OCI-LY1 (cell line): Measurements from ENCODE around the gene RPAIN.

ENCODE experiments used
- H2AFZ ChIP-seq: fragments of 200-600 bp; sonication (generic), shearing (Covaris generic); 2 replicates; pipeline ENCODE4 v1.6.0; 2014; ENCODE audit warnings: antibody characterized with exemption, mild to moderate bottlenecking, low read length
- H3F3A ChIP-seq: fragments of 200-600 bp; sonication (generic), shearing (Covaris generic); 2 replicates; pipeline ENCODE4 v1.6.0; 2014; ENCODE audit warnings: mild to moderate bottlenecking, antibody characterized with exemption, low read length, moderate library complexity; ENCODE audit not compliant: insufficient read depth
- H3K27ac ChIP-seq: fragments of 200-600 bp; sonication (generic); 2 replicates; pipeline ENCODE4 v1.5.1; 2014; ENCODE audit warnings: low read length, mixed run types, mild to moderate bottlenecking, low read depth; ENCODE audit not compliant: poor library complexity, severe bottlenecking
- H3K27me3 ChIP-seq: fragments of 200-600 bp; sonication (generic); 2 replicates; pipeline ENCODE4 v1.6.0; 2014; ENCODE audit warnings: antibody characterized with exemption, mild to moderate bottlenecking, low read length, moderate library complexity; ENCODE audit not compliant: insufficient read depth
- H3K36me3 ChIP-seq: fragments of 200-600 bp; sonication (generic); 2 replicates; pipeline ENCODE4 v1.6.1; 2014; ENCODE audit warnings: mild to moderate bottlenecking, antibody characterized with exemption, low read length, moderate library complexity, mixed read lengths; ENCODE audit not compliant: insufficient read depth
- H3K4me1 ChIP-seq: fragments of 200-600 bp; sonication (generic); 2 replicates; pipeline ENCODE4 v1.5.1; 2014; ENCODE audit warnings: mild to moderate bottlenecking, low read length, moderate library complexity; ENCODE audit not compliant: insufficient read depth, severe bottlenecking
- H3K4me2 ChIP-seq: fragments of 200-600 bp; sonication (generic), shearing (Covaris generic); 2 replicates; pipeline ENCODE4 v1.6.1; 2014; ENCODE audit warnings: low read length
- H3K4me3 ChIP-seq: fragments of 200-600 bp; sonication (generic); 2 replicates; pipeline ENCODE4 v1.5.1; 2014; ENCODE audit warnings: low read length, low read depth, mild to moderate bottlenecking, mixed read lengths; ENCODE audit not compliant: poor library complexity, severe bottlenecking
- H3K79me2 ChIP-seq: fragments of 200-600 bp; shearing (Covaris generic); 2 replicates; pipeline ENCODE4 v1.6.1; 2016; ENCODE audit warnings: mixed run types, low read length, mixed read lengths; ENCODE audit not compliant: insufficient read depth
- H3K9ac ChIP-seq: fragments of 200-600 bp; sonication (generic), shearing (Covaris generic); 2 replicates; pipeline ENCODE4 v1.6.1; 2014; ENCODE audit warnings: mild to moderate bottlenecking, low read length, mixed read lengths
- H3K9me2 ChIP-seq: fragments of 200-600 bp; sonication (generic), shearing (Covaris generic); 2 replicates; pipeline ENCODE4 v1.6.1; 2014; ENCODE audit warnings: low read depth, mild to moderate bottlenecking, low read length, mixed read lengths
- H3K9me3 ChIP-seq: fragments of 200-600 bp; shearing (Covaris generic); 2 replicates; pipeline ENCODE4 v1.6.1; 2014; ENCODE audit warnings: low read length, mixed read lengths
- H4K20me1 ChIP-seq: fragments of 200-600 bp; sonication (generic), shearing (Covaris generic); 2 replicates; pipeline ENCODE4 v1.6.0; 2016; ENCODE audit warnings: mild to moderate bottlenecking, low read length; ENCODE audit not compliant: insufficient read depth
- CTCF ChIP-seq: fragments of 200-600 bp; sonication (generic), shearing (Covaris generic); IDR thresholded peaks from 2 replicates; pipeline ENCODE4 v1.5.1; 2017; ENCODE audit warnings: mild to moderate bottlenecking, antibody characterized with exemption, low read length, moderate library complexity, mixed read lengths
- EZH2 ChIP-seq: fragments of 200-600 bp; sonication (generic), shearing (Covaris generic); IDR thresholded peaks from 2 replicates; pipeline ENCODE4 v1.8.0; 2017; ENCODE audit warnings: borderline replicate concordance, mixed run types, mild to moderate bottlenecking, antibody characterized with exemption, low read length, moderate library complexity, mixed read lengths

Gene RPAIN

DNA sequence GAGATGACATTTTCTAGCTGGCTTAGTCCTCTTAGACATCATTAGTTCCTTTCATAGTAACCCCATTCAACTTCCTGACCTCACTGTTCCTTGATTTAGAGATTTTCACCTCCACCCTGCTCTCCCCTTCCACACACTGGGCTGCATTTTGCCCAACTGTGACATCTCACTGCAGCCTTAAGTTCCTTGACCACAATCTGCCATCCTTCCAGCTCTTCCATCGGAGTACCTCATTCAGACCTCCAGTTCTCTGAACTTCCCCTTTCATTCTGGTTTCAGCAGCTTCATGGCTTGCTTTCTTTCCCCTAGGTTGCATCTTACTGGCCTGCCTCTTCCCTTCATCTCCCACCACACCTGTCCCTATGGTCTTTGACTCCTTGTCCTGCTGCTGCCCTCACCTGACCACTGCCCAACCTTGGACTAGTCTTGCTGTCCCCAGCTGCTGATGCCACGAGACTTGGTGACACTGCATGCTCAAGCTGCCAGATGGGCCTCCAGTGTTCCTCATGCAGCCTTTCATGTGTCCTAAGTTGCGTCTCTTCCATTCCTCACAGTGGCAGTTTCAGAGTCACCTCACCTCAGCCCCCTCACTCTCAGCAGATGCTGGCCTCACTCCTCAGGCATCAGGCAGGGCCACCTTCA, 41.3 kb upstream of the RPAIN start:
- Histone ChIP-seq H3K36me3 (peaks cover 82% of the 10 kb centered on the region), H3K27me3 (no peaks in the 10 kb centered on the region), H3K9me3 (no peaks in the 10 kb centered on the region), H3K9ac (no peak overlapping the region), H4K20me1 (no peaks in the 10 kb centered on the region), H3K27ac (no peak overlapping the region), H3K4me3 (no peak overlapping the region), H3K4me1 (no peaks in the 10 kb centered on the region), H3K79me2 (no peaks in the 10 kb centered on the region), H3K9me2 (no peaks in the 10 kb centered on the region), H3K4me2 (no peak overlapping the region), H2AFZ (no peak overlapping the region), H3F3A (no peaks in the 10 kb centered on the region; the same call in 1 of the 2 replicates)
- TF ChIP-seq CTCF, result no peak
- no peak for TF ChIP-seq EZH2

DNA sequence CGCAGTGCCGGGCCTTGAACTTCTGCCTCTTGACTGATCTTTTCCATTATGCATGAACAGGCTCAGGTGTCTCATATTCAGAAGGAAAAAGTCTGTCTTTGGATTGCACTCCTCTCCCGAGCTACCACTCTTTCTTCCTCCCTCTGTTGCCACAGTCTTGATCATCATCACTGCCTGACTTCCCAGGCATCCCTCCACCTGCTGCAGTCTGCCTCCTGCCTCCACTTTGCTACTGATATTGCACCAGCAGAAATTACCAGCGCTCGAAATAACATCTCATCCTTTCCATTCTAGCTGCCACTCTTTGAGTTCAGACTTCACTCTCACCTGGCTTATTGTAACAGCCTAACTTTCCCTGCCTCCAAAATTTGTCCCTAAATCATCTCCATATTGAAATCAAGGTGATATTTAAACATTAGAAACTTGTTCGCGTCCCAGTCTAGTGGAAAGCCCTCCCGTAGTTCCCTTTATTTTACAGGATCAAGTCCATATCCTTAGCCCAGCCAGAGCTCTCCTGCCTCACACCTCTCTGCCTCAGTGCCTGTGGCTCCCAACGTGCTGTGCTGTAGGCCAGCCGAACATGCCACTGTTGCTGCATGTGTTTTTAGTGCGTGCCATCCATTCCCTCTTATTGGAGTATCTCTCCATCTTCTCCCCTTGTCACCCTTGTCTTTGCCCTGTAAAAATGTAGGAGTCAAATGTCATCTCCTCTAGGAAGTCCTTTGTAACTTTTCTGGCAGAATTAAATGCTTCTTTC, 40.5 kb upstream of the RPAIN start:
- Histone ChIP-seq H3K4me3 (no peak overlapping the region), H2AFZ (no peak overlapping the region), H4K20me1 (no peaks in the 10 kb centered on the region), H3K9ac (no peak overlapping the region), H3K27me3 (no peaks in the 10 kb centered on the region), H3K9me2 (no peaks in the 10 kb centered on the region), H3K4me2 (no peak overlapping the region), H3K79me2 (no peaks in the 10 kb centered on the region), H3K9me3 (no peaks in the 10 kb centered on the region), H3K4me1 (no peaks in the 10 kb centered on the region), H3F3A (no peaks in the 10 kb centered on the region; the same call in 1 of the 2 replicates), H3K36me3 (peaks cover 86% of the 10 kb centered on the region), H3K27ac (no peak overlapping the region)
- TF ChIP-seq EZH2, result no peak
- TF ChIP-seq CTCF, result no peak

- no peaks in the 10 kb centered on the region for H3K9me2 ChIP-seq
- H3K9ac ChIP-seq, result no peak overlapping the region
- H3K4me2 ChIP-seq, result no peak overlapping the region
- H3K36me3 ChIP-seq, result peaks cover 90% of the 10 kb centered on the region
- H3K79me2 ChIP-seq, result no peaks in the 10 kb centered on the region
- H3K9me3 ChIP-seq, result no peaks in the 10 kb centered on the region
- no peaks in the 10 kb centered on the region for H4K20me1 ChIP-seq
- no peak overlapping the region for H2AFZ ChIP-seq
- no peaks in the 10 kb centered on the region for H3K27me3 ChIP-seq
- no peak overlapping the region for H3K4me3 ChIP-seq
- TF ChIP-seq EZH2 (no peak), CTCF (no peak)
- no peaks in the 10 kb centered on the region for H3K4me1 ChIP-seq
- no peak overlapping the region for H3K27ac ChIP-seq
- no peaks in the 10 kb centered on the region; the same call in 1 of the 2 replicates for H3F3A ChIP-seq
These were observed 39.4 kb upstream of the RPAIN start for GRCh38 chr17:5380491-5381135.
